ENCODE results near the gene EFHC1.
"Not testable (repeated sequence)": the region's sequence is repeated elsewhere in the genome, so short reads cannot be mapped to it uniquely, and the experiment has no call there.

EFHC1 gene

GRCh38 chr6:52419809-52420667, at the start of gene EFHC1:
EFHC1 (plus strand) TSS chr6:52420342; CDS start chr6:52420411, 69 bp downstream.
- peak; percentile 97 for DNase-seq (ENCODE audit: low spot score)

GRCh38 chr6:52371656-52372191, 48.4 kb upstream of the EFHC1 start:
- no peak for DNase-seq (ENCODE audit: low spot score)

- no peak for DNase-seq (ENCODE audit: low spot score)
Observed at GRCh38 chr6:52373151-52373690, 46.9 kb upstream of the EFHC1 start.

GRCh38 chr6:52374247-52374646, 45.9 kb upstream of the EFHC1 start:
- DNase-seq (ENCODE audit: low spot score), result no peak

GRCh38 chr6:52375780-52376556, 44.2 kb upstream of the EFHC1 start:
- no peak for DNase-seq (ENCODE audit: low spot score)

GRCh38 chr6:52376763-52377162, 43.4 kb upstream of the EFHC1 start:
- DNase-seq (ENCODE audit: low spot score), result no peak

GRCh38 chr6:52377538-52378221, 42.5 kb upstream of the EFHC1 start:
- DNase-seq (ENCODE audit: low spot score), result peak; percentile 12

- no peak for DNase-seq (ENCODE audit: low spot score)
Observed at GRCh38 chr6:52381249-52381648, 38.9 kb upstream of the EFHC1 start.

- no peak for DNase-seq (ENCODE audit: low spot score)
Observed at GRCh38 chr6:52384145-52384766, 35.9 kb upstream of the EFHC1 start.

- no peak for DNase-seq (ENCODE audit: low spot score)
Observed at GRCh38 chr6:52385074-52385473, 35.1 kb upstream of the EFHC1 start.

GRCh38 chr6:52388119-52388518, 32.0 kb upstream of the EFHC1 start:
- DNase-seq (ENCODE audit: low spot score), result not testable (repeated sequence)

GRCh38 chr6:52388790-52389189, 31.4 kb upstream of the EFHC1 start:
- DNase-seq (ENCODE audit: low spot score), result no peak

GRCh38 chr6:52389264-52389625, 30.9 kb upstream of the EFHC1 start:
- DNase-seq (ENCODE audit: low spot score), result peak; percentile 25

- DNase-seq (ENCODE audit: low spot score), result peak; percentile 56
Observed at GRCh38 chr6:52389626-52390360, 30.3 kb upstream of the EFHC1 start.

- peak; percentile 76 for DNase-seq (ENCODE audit: low spot score)
Observed at GRCh38 chr6:52390361-52390727, 29.8 kb upstream of the EFHC1 start.

GRCh38 chr6:52391599-52391998, 28.5 kb upstream of the EFHC1 start:
- DNase-seq (ENCODE audit: low spot score), result no peak

GRCh38 chr6:52392944-52393343, 27.2 kb upstream of the EFHC1 start:
- peak; percentile 69 for DNase-seq (ENCODE audit: low spot score)

- no peak for DNase-seq (ENCODE audit: low spot score)
Observed at GRCh38 chr6:52393780-52394179, 26.4 kb upstream of the EFHC1 start.

GRCh38 chr6:52394251-52394666, 25.9 kb upstream of the EFHC1 start:
- DNase-seq (ENCODE audit: low spot score), result peak; percentile 34

- DNase-seq (ENCODE audit: low spot score), result no peak
Observed at GRCh38 chr6:52395969-52396368, 24.2 kb upstream of the EFHC1 start.

All from CD4-positive, alpha-beta T cell treated with Interleukin-15 for 4 hours (primary cell).